ENCODE measurements around the gene SUSD1.

Gene SUSD1

GRCh38 chr9:112048924-112049691, 126.0 kb downstream of the SUSD1 start:
- no peak for DNase-seq (ENCODE audit: extremely low spot score)
- ChIA-PET CTCF (interaction anchor here (2.1 kb wide), 1 partner anchor 26 kb away, joined by 11 read pairs; no protein-coding TSS in a partner anchor), POLR2A (no interaction called here)
- no peak for TF ChIP-seq CTCF (IDR thresholded peaks at IDR 0.05; ENCODE audit: control extremely low read depth, extremely low read depth, low read depth, missing control alignments)

GRCh38 chr9:112047538-112048066, 127.5 kb downstream of the SUSD1 start:
- no peak for DNase-seq (ENCODE audit: extremely low spot score)
- ChIA-PET POLR2A (interaction anchor here (1.5 kb wide), 1 partner anchor 12 kb away, joined by 5 read pairs; no protein-coding TSS in a partner anchor), CTCF (interaction anchor here (0.7 to 2.1 kb wide), 4 partner anchors 10 to 34 kb away, joined by 3 to 11 read pairs (median 9); no protein-coding TSS in a partner anchor)
- TF ChIP-seq CTCF (IDR thresholded peaks at IDR 0.05; ENCODE audit: control extremely low read depth, extremely low read depth, low read depth, missing control alignments) = no peak

GRCh38 chr9:112046181-112046580, 128.9 kb downstream of the SUSD1 start:
- TF ChIP-seq CTCF (IDR thresholded peaks at IDR 0.05; ENCODE audit: control extremely low read depth, extremely low read depth, low read depth, missing control alignments) = no peak
- ChIA-PET POLR2A (no interaction called here), CTCF (interaction anchor here (0.9 to 1.3 kb wide), 3 partner anchors 10 to 32 kb away, joined by 4 read pairs; no protein-coding TSS in a partner anchor)
- DNase-seq (ENCODE audit: extremely low spot score) = no peak

- no peak for DNase-seq (ENCODE audit: extremely low spot score)
- TF ChIP-seq CTCF (IDR thresholded peaks at IDR 0.05; ENCODE audit: control extremely low read depth, extremely low read depth, low read depth, missing control alignments) = no peak
- ChIA-PET CTCF (interaction anchor here (1.0 to 2.4 kb wide), 3 partner anchors 8 to 17 kb away, joined by 3 to 13 read pairs (median 4); no protein-coding TSS in a partner anchor), POLR2A (no interaction called here)
Measured at GRCh38 chr9:112044881-112045280, 130.2 kb downstream of the SUSD1 start.

GRCh38 chr9:112044186-112044585, 130.9 kb downstream of the SUSD1 start:
- ChIA-PET POLR2A (no interaction called here), CTCF (interaction anchor here (1.5 to 2.4 kb wide), 3 partner anchors 8 to 12 kb away, joined by 3 to 13 read pairs (median 5); no protein-coding TSS in a partner anchor)
- TF ChIP-seq CTCF (IDR thresholded peaks at IDR 0.05; ENCODE audit: control extremely low read depth, extremely low read depth, low read depth, missing control alignments) = no peak
- DNase-seq (ENCODE audit: extremely low spot score) = no peak

GRCh38 chr9:112043423-112043822, 131.7 kb downstream of the SUSD1 start:
- no peak for TF ChIP-seq CTCF (IDR thresholded peaks at IDR 0.05; ENCODE audit: control extremely low read depth, extremely low read depth, low read depth, missing control alignments)
- DNase-seq (ENCODE audit: extremely low spot score) = no peak
- POLR2A ChIA-PET = no interaction called here
- CTCF ChIA-PET = interaction anchor here (1.0 to 2.4 kb wide), 4 partner anchors 9 to 100 kb away, joined by 3 to 13 read pairs (median 4); no protein-coding TSS in a partner anchor
